Endothelial cell (in vitro differentiated cells): Measurements from ENCODE around the gene LAMC2. TPM values are rescaled to one million over a fixed set of nuclear protein-coding genes. Genes with fewer than 3 reads are reported as not detected.

Experiments used
- DNase-seq: peaks from one replicate; pipeline ENCODE4 v3.0.0; 2021; ENCODE audit warnings: low spot score
- H3K27ac Mint-ChIP-seq: one replicate; pipeline ENCODE4 v1.8.0; 2021; ENCODE audit warnings: mixed read lengths, inconsistent platforms; ENCODE audit not compliant: unreplicated experiment
- H3K27me3 Mint-ChIP-seq: one replicate; pipeline ENCODE4 v1.8.0; 2021; ENCODE audit warnings: mild to moderate bottlenecking, moderate library complexity, mixed read lengths, inconsistent platforms; ENCODE audit not compliant: unreplicated experiment
- H3K36me3 Mint-ChIP-seq: one replicate; pipeline ENCODE4 v1.8.0; 2021; ENCODE audit warnings: mild to moderate bottlenecking, low read depth, mixed read lengths, inconsistent platforms; ENCODE audit not compliant: unreplicated experiment
- H3K4me1 Mint-ChIP-seq: one replicate; pipeline ENCODE4 v1.8.0; 2021; ENCODE audit warnings: mild to moderate bottlenecking, mixed read lengths, inconsistent platforms; ENCODE audit not compliant: unreplicated experiment
- H3K4me3 Mint-ChIP-seq: one replicate; pipeline ENCODE4 v1.8.0; 2021; ENCODE audit warnings: mild to moderate bottlenecking, mixed read lengths, inconsistent platforms; ENCODE audit not compliant: unreplicated experiment
- H3K9me3 Mint-ChIP-seq: one replicate; pipeline ENCODE4 v1.8.0; 2021; ENCODE audit warnings: mixed read lengths, inconsistent platforms; ENCODE audit not compliant: unreplicated experiment
- CTCF ChIP-seq: fragments of 200-600 bp; sonication (generic); IDR thresholded peaks from one replicate; pipeline ENCODE4 v1.5.0; 2021; ENCODE audit warnings: antibody characterized with exemption; ENCODE audit not compliant: unreplicated experiment
- total RNA-seq: library from RNA; stranded (reverse); fragmentation: NEBNext Ultra II Directional; extraction: Animal tissue kit (Norgen Biotek cat#: 25700); gene quantifications from one replicate; pipeline ENCODE4 v1.2.1, GENCODE V29; 2021; ENCODE audit not compliant: unreplicated experiment

Gene LAMC2
- total RNA-seq, 1 donor from 2014 or later = 2.3 TPM

GRCh38 chr1:183205196-183205781, 19.2 kb downstream of the LAMC2 start:
- no peak for TF ChIP-seq CTCF
- Mint-ChIP-seq H3K27me3 (no peaks in the 10 kb centered on the region), H3K4me3 (no peak overlapping the region), H3K9me3 (no peaks in the 10 kb centered on the region), H3K36me3 (no peaks in the 10 kb centered on the region), H3K27ac (no peak overlapping the region), H3K4me1 (peaks cover 18% of the 10 kb centered on the region)
- DNase-seq = no peak

- no peaks in the 10 kb centered on the region for H3K36me3 Mint-ChIP-seq
- TF ChIP-seq CTCF = no peak
- no peak overlapping the region for H3K27ac Mint-ChIP-seq
- no peaks in the 10 kb centered on the region for H3K27me3 Mint-ChIP-seq
- H3K4me3 Mint-ChIP-seq = no peak overlapping the region
- H3K4me1 Mint-ChIP-seq = peaks cover 7% of the 10 kb centered on the region
- H3K9me3 Mint-ChIP-seq = no peaks in the 10 kb centered on the region
- no peak for DNase-seq
Measured at GRCh38 chr1:183206538-183207122, 20.6 kb downstream of the LAMC2 start.

- no peak overlapping the region for H3K4me3 Mint-ChIP-seq
- peaks cover 14% of the 10 kb centered on the region for H3K4me1 Mint-ChIP-seq
- DNase-seq = no peak
- peaks cover 2% of the 10 kb centered on the region for H3K27me3 Mint-ChIP-seq
- no peak overlapping the region for H3K27ac Mint-ChIP-seq
- no peaks in the 10 kb centered on the region for H3K36me3 Mint-ChIP-seq
- TF ChIP-seq CTCF = no peak
- no peaks in the 10 kb centered on the region for H3K9me3 Mint-ChIP-seq
Measured at GRCh38 chr1:183209533-183210158, 23.6 kb downstream of the LAMC2 start.

GRCh38 chr1:183210681-183211080, 24.6 kb downstream of the LAMC2 start:
- Mint-ChIP-seq H3K36me3 (no peaks in the 10 kb centered on the region), H3K27me3 (peaks cover 4% of the 10 kb centered on the region), H3K4me1 (peaks cover 14% of the 10 kb centered on the region), H3K27ac (no peak overlapping the region), H3K9me3 (no peaks in the 10 kb centered on the region), H3K4me3 (no peak overlapping the region)
- no peak for DNase-seq
- TF ChIP-seq CTCF = no peak

GRCh38 chr1:183212870-183213269, 26.8 kb downstream of the LAMC2 start:
- peaks cover 22% of the 10 kb centered on the region for H3K4me1 Mint-ChIP-seq
- H3K9me3 Mint-ChIP-seq = no peaks in the 10 kb centered on the region
- DNase-seq = no peak
- H3K27ac Mint-ChIP-seq = no peak overlapping the region
- peaks cover 4% of the 10 kb centered on the region for H3K27me3 Mint-ChIP-seq
- TF ChIP-seq CTCF = no peak
- H3K4me3 Mint-ChIP-seq = no peak overlapping the region
- H3K36me3 Mint-ChIP-seq = no peaks in the 10 kb centered on the region
